ENCODE data around the gene TAB3.
"Not testable (repeated sequence)": the region's sequence is repeated elsewhere in the genome, so short reads cannot be mapped to it uniquely, and the experiment has no call there.

TAB3 gene

GRCh38 chrX:30806187-30806728 lies 82.8 kb downstream of the TAB3 start:
- DNase-seq: no peak

GRCh38 chrX:30804462-30804861 lies 84.6 kb downstream of the TAB3 start:
- no peak for DNase-seq

- DNase-seq: no peak
Observed at GRCh38 chrX:30800901-30801300, 88.2 kb downstream of the TAB3 start.

- DNase-seq: no peak
Observed at GRCh38 chrX:30799327-30799726, 89.7 kb downstream of the TAB3 start.

- no peak for DNase-seq
Observed at GRCh38 chrX:30798810-30799209, 90.2 kb downstream of the TAB3 start.

- not testable (repeated sequence) for DNase-seq
Observed at GRCh38 chrX:30797301-30797700, 91.8 kb downstream of the TAB3 start.

GRCh38 chrX:30795981-30796958 lies 92.8 kb downstream of the TAB3 start:
- DNase-seq: no peak

- no peak for DNase-seq
Observed at GRCh38 chrX:30794497-30794896, 94.6 kb downstream of the TAB3 start.

GRCh38 chrX:30793767-30794103 lies 95.3 kb downstream of the TAB3 start:
- no peak for DNase-seq

- DNase-seq: no peak
Observed at GRCh38 chrX:30793075-30793766, 95.8 kb downstream of the TAB3 start.

GRCh38 chrX:30791296-30792278 lies 97.5 kb downstream of the TAB3 start:
- no peak for DNase-seq

GRCh38 chrX:30787012-30787411 lies 102.0 kb downstream of the TAB3 start:
- no peak for DNase-seq

- DNase-seq: no peak
Observed at GRCh38 chrX:30786374-30786773, 102.7 kb downstream of the TAB3 start.

GRCh38 chrX:30781711-30782444 lies 107.2 kb downstream of the TAB3 start:
- DNase-seq: no peak

- DNase-seq: no peak
Observed at GRCh38 chrX:30779453-30780030, 109.5 kb downstream of the TAB3 start.

- DNase-seq: no peak
Observed at GRCh38 chrX:30777575-30777974, 111.5 kb downstream of the TAB3 start.

All from SIG-M5 (cell line).